Sigmoid colon (tissue), 4 donors: ENCODE data around the gene SORT1.

Source experiments
- CTCF ChIP-seq, 4 experiments: fragments of 450-650 bp in 3 of 4; fragments of 200-600 bp in 1 of 4; IDR thresholded peaks; one replicate each; pipeline ENCODE4 v1.5.1; 2016 to 2019; ENCODE audit warnings: antibody characterized with exemption in 4 of 4, mild to moderate bottlenecking in 3 of 4, moderate library complexity in 2 of 4
- EP300 ChIP-seq, 4 donors: sonication (generic); formaldehyde crosslinking; IDR thresholded peaks; one replicate each; pipeline ENCODE4 v1.6.1; 2017; ENCODE audit warnings: antibody characterized with exemption in 4 of 4
- POLR2A ChIP-seq, 2 donors: fragments of 450-650 bp; IDR thresholded peaks; one replicate each; pipeline ENCODE4 v1.6.1; 2016; ENCODE audit warnings: antibody characterized with exemption in 2 of 2, mild to moderate bottlenecking in 2 of 2, moderate library complexity in 2 of 2

GRCh38 chr1:109262231-109263055, 135.3 kb downstream of the SORT1 start:
- TF ChIP-seq POLR2A (IDR thresholded peaks at IDR 0.05) (no peak), CTCF (IDR thresholded peaks at IDR 0.05) (no peak), EP300 (IDR thresholded peaks at IDR 0.05) (no peak)
